ENCODE measurements around the gene KIF13A. TPM values are rescaled to one million over a fixed set of nuclear protein-coding genes. Genes with fewer than 3 reads are reported as not detected.
"Not testable (repeated sequence)": the region's sequence is repeated elsewhere in the genome, so short reads cannot be mapped to it uniquely, and the experiment has no call there.

KIF13A gene
- total and polyA plus RNA-seq, 2 donors from 2014 or later: 12.6 to 35.9 TPM

DNA sequence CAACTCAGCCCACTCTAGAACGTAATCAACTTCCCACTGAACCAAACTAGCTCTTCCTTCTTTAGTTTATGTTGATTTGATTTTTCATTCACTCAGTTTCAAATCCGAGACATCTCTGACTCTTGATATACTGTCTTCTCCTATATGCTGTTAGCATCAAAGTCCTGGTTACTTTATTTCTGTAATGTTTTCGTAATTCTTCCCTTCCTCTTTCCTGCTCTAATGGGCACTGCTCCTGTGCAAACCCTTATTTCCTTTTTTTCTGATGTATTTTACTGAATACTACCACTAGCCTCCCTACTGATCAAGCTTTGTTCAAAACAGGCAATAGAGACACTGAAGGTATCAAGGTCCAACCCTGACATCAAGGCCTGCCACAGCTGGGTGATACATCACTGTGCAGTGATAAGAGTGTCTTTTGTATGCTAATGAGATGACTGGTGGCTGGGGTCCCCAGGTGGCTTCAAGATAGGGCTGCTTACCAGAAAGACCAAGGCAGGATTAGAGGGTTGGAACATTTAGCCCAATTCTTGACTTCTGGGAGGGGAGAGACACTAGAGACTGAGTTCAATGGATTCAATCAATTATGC lies 95.2 kb downstream of the KIF13A start:
- Histone ChIP-seq H3K4me1 (ENCODE audit: control insufficient read depth in 2 of 3, insufficient read depth in 2 of 3, low read depth in 1 of 3, low read length in 3 of 3) (no peaks in the 10 kb centered on the region), H3K27me3 (ENCODE audit: control insufficient read depth, insufficient read depth, low read length) (no peaks in the 10 kb centered on the region), H3K27ac (ENCODE audit: low read depth in 2 of 2, low read length in 2 of 2) (no peak overlapping the region), H3K4me3 (ENCODE audit: low read length in 3 of 3) (no peak overlapping the region), H3K36me3 (ENCODE audit: control insufficient read depth in 2 of 3, insufficient read depth in 3 of 3, low read length in 3 of 3) (peaks cover 0 to 10% (median 0%) of the 10 kb centered on the region in 3 donors), H3K9ac (ENCODE audit: low read length in 3 of 3) (no peak overlapping the region), H3K9me3 (ENCODE audit: control insufficient read depth in 2 of 3, insufficient read depth in 1 of 3, low read length in 3 of 3) (peaks cover 4 to 19% (median 8%) of the 10 kb centered on the region in 3 donors)
- FAIRE-seq: no peak
- intact Hi-C loops (cut with DNase I): no loop called here
- DNase-seq: no peak
- TF ChIP-seq, protein P1, sequence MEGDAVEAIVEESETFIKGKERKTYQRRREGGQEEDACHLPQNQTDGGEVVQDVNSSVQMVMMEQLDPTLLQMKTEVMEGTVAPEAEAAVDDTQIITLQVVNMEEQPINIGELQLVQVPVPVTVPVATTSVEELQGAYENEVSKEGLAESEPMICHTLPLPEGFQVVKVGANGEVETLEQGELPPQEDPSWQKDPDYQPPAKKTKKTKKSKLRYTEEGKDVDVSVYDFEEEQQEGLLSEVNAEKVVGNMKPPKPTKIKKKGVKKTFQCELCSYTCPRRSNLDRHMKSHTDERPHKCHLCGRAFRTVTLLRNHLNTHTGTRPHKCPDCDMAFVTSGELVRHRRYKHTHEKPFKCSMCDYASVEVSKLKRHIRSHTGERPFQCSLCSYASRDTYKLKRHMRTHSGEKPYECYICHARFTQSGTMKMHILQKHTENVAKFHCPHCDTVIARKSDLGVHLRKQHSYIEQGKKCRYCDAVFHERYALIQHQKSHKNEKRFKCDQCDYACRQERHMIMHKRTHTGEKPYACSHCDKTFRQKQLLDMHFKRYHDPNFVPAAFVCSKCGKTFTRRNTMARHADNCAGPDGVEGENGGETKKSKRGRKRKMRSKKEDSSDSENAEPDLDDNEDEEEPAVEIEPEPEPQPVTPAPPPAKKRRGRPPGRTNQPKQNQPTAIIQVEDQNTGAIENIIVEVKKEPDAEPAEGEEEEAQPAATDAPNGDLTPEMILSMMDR (IDR thresholded peaks at IDR 0.05; ENCODE audit: borderline replicate concordance, extremely low read depth, insufficient read depth): no peak

DNA sequence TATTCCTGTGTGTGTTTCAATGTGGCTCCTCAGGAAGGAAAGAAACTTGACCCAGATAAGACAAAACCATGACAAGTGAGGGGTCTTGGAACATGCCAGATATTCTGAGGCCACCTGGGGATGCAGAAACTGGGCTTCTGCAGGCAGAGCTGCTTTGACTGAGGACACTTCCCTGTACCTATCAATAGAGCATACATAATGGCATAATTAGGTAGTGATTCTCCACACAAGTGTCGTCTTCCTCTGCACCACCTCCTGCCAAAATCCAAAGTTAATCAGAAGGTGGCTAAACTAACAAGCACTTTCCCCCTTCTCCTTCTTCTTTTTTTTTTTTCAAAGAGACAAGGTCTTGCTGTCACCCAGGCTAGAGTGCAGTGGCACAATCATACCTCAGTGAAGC lies 97.1 kb downstream of the KIF13A start:
- Histone ChIP-seq H3K36me3 (ENCODE audit: control insufficient read depth in 2 of 3, insufficient read depth in 3 of 3, low read length in 3 of 3) (peaks cover 0 to 5% (median 0%) of the 10 kb centered on the region in 3 donors), H3K27ac (ENCODE audit: low read depth in 2 of 2, low read length in 2 of 2) (no peak overlapping the region), H3K4me1 (ENCODE audit: control insufficient read depth in 2 of 3, insufficient read depth in 2 of 3, low read depth in 1 of 3, low read length in 3 of 3) (no peaks in the 10 kb centered on the region), H3K9me3 (ENCODE audit: control insufficient read depth in 2 of 3, insufficient read depth in 1 of 3, low read length in 3 of 3) (peaks cover 2 to 11% (median 7%) of the 10 kb centered on the region in 3 donors), H3K27me3 (ENCODE audit: control insufficient read depth, insufficient read depth, low read length) (no peaks in the 10 kb centered on the region), H3K9ac (ENCODE audit: low read length in 3 of 3) (no peak overlapping the region), H3K4me3 (ENCODE audit: low read length in 3 of 3) (no peak overlapping the region)
- FAIRE-seq (no peak), DNase-seq (no peak)
- intact Hi-C loops (cut with DNase I): no loop called here
- TF ChIP-seq, protein P1 (IDR thresholded peaks at IDR 0.05; ENCODE audit: borderline replicate concordance, extremely low read depth, insufficient read depth): no peak

DNA sequence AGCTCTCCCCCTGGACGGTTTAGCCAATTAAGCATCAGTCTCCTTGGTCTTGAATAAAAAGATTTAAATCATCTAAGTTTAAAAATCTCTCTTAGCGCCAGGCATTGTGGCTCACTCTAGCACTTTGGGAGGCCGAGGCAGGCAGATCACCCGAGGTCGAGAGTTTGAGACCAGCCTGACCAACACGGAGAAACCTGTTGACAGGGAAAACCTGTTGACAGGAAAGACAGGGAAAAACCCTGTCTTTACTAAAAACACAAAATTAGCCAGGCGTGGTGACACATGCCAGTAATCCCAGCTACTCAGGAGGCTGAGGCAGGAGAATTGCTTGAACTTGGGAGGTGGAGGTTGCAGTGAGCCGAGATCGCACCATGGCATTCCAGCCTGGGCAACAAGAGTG lies 97.7 kb downstream of the KIF13A start:
- intact Hi-C loops (cut with DNase I): not testable (repeated sequence)

DNA sequence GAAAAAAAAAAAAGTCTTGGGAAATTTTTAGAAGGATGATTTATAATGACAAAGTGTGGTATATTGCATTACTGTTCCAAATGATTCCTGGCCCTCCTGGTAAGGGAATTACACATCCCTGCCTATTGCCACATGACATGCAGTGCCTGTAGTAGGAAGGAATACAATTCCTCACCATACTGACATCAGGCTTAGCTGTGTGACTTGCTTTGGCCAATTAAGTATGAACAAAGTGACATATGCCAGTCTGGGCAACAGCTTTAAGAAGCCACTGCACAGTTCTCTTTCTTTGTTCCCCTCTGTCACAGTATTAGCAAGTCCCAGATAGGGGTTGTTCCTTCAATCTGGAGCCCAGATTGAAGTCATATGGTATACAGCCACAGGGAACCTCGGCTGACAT lies 100.5 kb downstream of the KIF13A start:
- Histone ChIP-seq H3K36me3 (ENCODE audit: control insufficient read depth in 2 of 3, insufficient read depth in 3 of 3, low read length in 3 of 3) (no peaks in the 10 kb centered on the region), H3K9ac (ENCODE audit: low read length in 3 of 3) (no peak overlapping the region), H3K9me3 (ENCODE audit: control insufficient read depth in 2 of 3, insufficient read depth in 1 of 3, low read length in 3 of 3) (no peaks in the 10 kb centered on the region), H3K4me1 (ENCODE audit: control insufficient read depth in 2 of 3, insufficient read depth in 2 of 3, low read depth in 1 of 3, low read length in 3 of 3) (peaks cover 0 to 3% (median 0%) of the 10 kb centered on the region in 3 donors), H3K27me3 (ENCODE audit: control insufficient read depth, insufficient read depth, low read length) (no peaks in the 10 kb centered on the region), H3K4me3 (ENCODE audit: low read length in 3 of 3) (no peak overlapping the region), H3K27ac (ENCODE audit: low read depth in 2 of 2, low read length in 2 of 2) (no peak overlapping the region)
- no peak for DNase-seq
- TF ChIP-seq, protein P1 (IDR thresholded peaks at IDR 0.05; ENCODE audit: borderline replicate concordance, extremely low read depth, insufficient read depth): no peak
- FAIRE-seq: no peak
- intact Hi-C loops (cut with DNase I): no loop called here

More for the DNA sequence above, 97.7 kb downstream of the KIF13A start:
- not testable (repeated sequence) for FAIRE-seq; DNase-seq; H3K36me3 ChIP-seq (ENCODE audit: control insufficient read depth in 2 of 3, insufficient read depth in 3 of 3, low read length in 3 of 3); H3K9me3 ChIP-seq (ENCODE audit: control insufficient read depth in 2 of 3, insufficient read depth in 1 of 3, low read length in 3 of 3); H3K4me3 ChIP-seq (ENCODE audit: low read length in 3 of 3); H3K4me1 ChIP-seq (ENCODE audit: control insufficient read depth in 2 of 3, insufficient read depth in 2 of 3, low read depth in 1 of 3, low read length in 3 of 3); H3K27me3 ChIP-seq (ENCODE audit: control insufficient read depth, insufficient read depth, low read length); H3K9ac ChIP-seq (ENCODE audit: low read length in 3 of 3); H3K27ac ChIP-seq (ENCODE audit: low read depth in 2 of 2, low read length in 2 of 2)

All from kidney (tissue), 14 donors.